Naive thymus-derived CD4-positive, alpha-beta T cell (primary cell): ENCODE results near the gene MAP1S. TPM values are rescaled to one million over a fixed set of nuclear protein-coding genes. Genes with fewer than 3 reads are reported as not detected.

Source experiments
- ATAC-seq: fragments of 150-1000 bp; cut with Tn5 transposase; 2 replicates; pipeline ENCODE4 v1.10.0; 2021; ENCODE audit warnings: mild to moderate bottlenecking, moderate library complexity
- CTCF ChIA-PET: fragments of 350-600 bp; sonication (Branson Sonifier 250); formaldehyde crosslinking; loops from one replicate; lab custom pipeline; 2021; ENCODE audit warnings: antibody characterized with exemption; lab: Charles Lee
- POLR2A ChIA-PET: fragments of 350-600 bp; sonication (Branson Sonifier 250); formaldehyde crosslinking; loops from one replicate; lab custom pipeline; 2021; ENCODE audit warnings: antibody characterized with exemption, inconsistent platforms; lab: Charles Lee
- DNase-seq, 9 donors: peaks; one replicate each; pipeline versions ENCODE4 v3.0.0 to v3.0.0-alpha.2; 2020 to 2022; ENCODE audit warnings: mixed read lengths in 1 of 9
- H3K27ac ChIP-seq: one replicate; pipeline ENCODE4 v1.7.0; 2013; ENCODE audit warnings: mild to moderate bottlenecking, low read depth, low read length, moderate library complexity
- H3K27me3 ChIP-seq, 2 donors: one replicate each; pipeline ENCODE4 v1.7.0; 2013; ENCODE audit warnings: low read length in 2 of 2, mild to moderate bottlenecking in 2 of 2, moderate library complexity in 2 of 2; ENCODE audit not compliant: control insufficient read depth in 2 of 2, insufficient read depth in 2 of 2
- H3K36me3 ChIP-seq, 3 experiments: 1 replicate in 2 of 3; 2 replicates in 1 of 3; pipeline ENCODE4 v1.7.0; 2013; ENCODE audit warnings: low read length in 3 of 3, mild to moderate bottlenecking in 3 of 3, moderate library complexity in 1 of 3; ENCODE audit not compliant: insufficient read depth in 3 of 3, control insufficient read depth in 2 of 3
- H3K4me1 ChIP-seq, 2 donors: one replicate each; pipeline ENCODE4 v1.7.0; 2013; ENCODE audit warnings: low read length in 2 of 2, mild to moderate bottlenecking in 2 of 2, moderate library complexity in 1 of 2; ENCODE audit not compliant: control insufficient read depth in 2 of 2, insufficient read depth in 2 of 2
- H3K4me3 ChIP-seq: 2 replicates; pipeline ENCODE4 v1.7.0; 2013; ENCODE audit warnings: mild to moderate bottlenecking, low read length
- H3K9me3 ChIP-seq, 3 experiments: 1 replicate in 2 of 3; 2 replicates in 1 of 3; pipeline ENCODE4 v1.7.0; 2013; ENCODE audit warnings: low read length in 3 of 3; ENCODE audit not compliant: control insufficient read depth in 2 of 3
- H3K27ac Mint-ChIP-seq, 9 donors: one replicate each; pipeline ENCODE4 v1.8.0; 2020 to 2022; ENCODE audit warnings: mixed read lengths in 9 of 9, mild to moderate bottlenecking in 8 of 9, moderate library complexity in 5 of 9, inconsistent platforms in 2 of 9
- H3K27me3 Mint-ChIP-seq, 5 donors: one replicate each; pipeline ENCODE4 v1.8.0; 2021 to 2022; ENCODE audit warnings: mixed read lengths in 5 of 5, mild to moderate bottlenecking in 1 of 5
- H3K36me3 Mint-ChIP-seq, 5 donors: one replicate each; pipeline ENCODE4 v1.8.0; 2020 to 2022; ENCODE audit warnings: mixed read lengths in 5 of 5, mild to moderate bottlenecking in 3 of 5, inconsistent platforms in 1 of 5
- H3K4me1 Mint-ChIP-seq, 7 donors: one replicate each; pipeline ENCODE4 v1.8.0; 2020 to 2022; ENCODE audit warnings: mixed read lengths in 7 of 7, mild to moderate bottlenecking in 3 of 7, inconsistent platforms in 1 of 7
- H3K4me3 Mint-ChIP-seq, 10 donors: one replicate each; pipeline ENCODE4 v1.8.0; 2020 to 2022; ENCODE audit warnings: mild to moderate bottlenecking in 10 of 10, mixed read lengths in 10 of 10, moderate library complexity in 6 of 10, inconsistent platforms in 2 of 10
- H3K9me3 Mint-ChIP-seq, 11 donors: one replicate each; pipeline ENCODE4 v1.8.0; 2020 to 2022; ENCODE audit warnings: mixed read lengths in 11 of 11, mild to moderate bottlenecking in 4 of 11, inconsistent platforms in 1 of 11, moderate library complexity in 1 of 11
- intact Hi-C, 2 donors: fragments of 100-400 bp; cut with micrococcal nuclease; formaldehyde crosslinking; loops; one replicate each; pipeline ENCODE4 v1.15.1; 2023
- polyA plus RNA-seq, 2 donors: library from polyadenylated mRNA; unstranded; fragments of 300-500 nt; fragmentation: Illumina TruSeq; gene quantifications; one replicate each; pipeline ENCODE4 v1.2.3, GENCODE V29; 2021
- total RNA-seq, 6 experiments: library from RNA in 5 of 6; stranded (reverse) in 5 of 6; gene quantifications; 1 replicate in 5 of 6; 2 replicates in 1 of 6; pipeline ENCODE4 v1.2.3 and lab custom pipeline; 2021 to 2026

The MAP1S gene
- total and polyA plus RNA-seq, 7 experiments from 2014 or later: 21.9 to 73.8 (median 49.8) TPM

GRCh38 chr19:17726964-17727773 is 7.9 kb downstream of the MAP1S start:
- ChIA-PET POLR2A (no interaction called here), CTCF (interaction anchor here (0.7 kb wide), 1 partner anchor 205 kb away, joined by 3 read pairs; the partner anchor contains the start of gene CCDC124)
- Mint-ChIP-seq H3K36me3 (peaks cover 4 to 27% (median 11%) of the 10 kb centered on the region in 5 donors), H3K4me3 (no peak overlapping the region), H3K9me3 (no peaks in the 10 kb centered on the region), H3K27me3 (no peaks in the 10 kb centered on the region), H3K4me1 (peaks cover 18 to 38% (median 30%) of the 10 kb centered on the region in 7 donors), H3K27ac (no peak overlapping the region)
- DNase-seq (no peak), ATAC-seq (no peak)
- H3K4me3 ChIP-seq: no peak overlapping the region
- no peaks in the 10 kb centered on the region for H3K9me3 ChIP-seq
- intact Hi-C loops: no loop called here
- H3K27ac ChIP-seq: no peak overlapping the region
- H3K27me3 ChIP-seq: no peaks in the 10 kb centered on the region
- H3K4me1 ChIP-seq: peaks cover 0 to under 1% of the 10 kb centered on the region in 2 donors
- H3K36me3 ChIP-seq: peaks cover 0 to 84% (median 11%) of the 10 kb centered on the region in 3 experiments

DNA sequence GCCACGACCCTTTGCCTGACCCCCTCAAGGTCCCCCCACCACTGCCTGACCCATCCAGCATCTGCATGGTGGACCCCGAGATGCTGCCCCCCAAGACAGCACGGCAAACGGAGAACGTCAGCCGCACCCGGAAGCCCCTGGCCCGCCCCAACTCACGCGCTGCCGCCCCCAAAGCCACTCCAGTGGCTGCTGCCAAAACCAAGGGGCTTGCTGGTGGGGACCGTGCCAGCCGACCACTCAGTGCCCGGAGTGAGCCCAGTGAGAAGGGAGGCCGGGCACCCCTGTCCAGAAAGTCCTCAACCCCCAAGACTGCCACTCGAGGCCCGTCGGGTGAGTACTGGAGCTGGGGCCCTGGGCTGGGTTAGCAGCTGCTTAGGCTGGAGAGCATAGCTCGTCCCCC is 8.6 kb downstream of the MAP1S start:
- no peak overlapping the region for H3K27ac Mint-ChIP-seq
- Histone ChIP-seq H3K36me3 (peaks cover 0 to 89% (median 10%) of the 10 kb centered on the region in 3 experiments), H3K27ac (no peak overlapping the region), H3K4me3 (no peak overlapping the region), H3K4me1 (no peaks in the 10 kb centered on the region), H3K9me3 (no peaks in the 10 kb centered on the region), H3K27me3 (no peaks in the 10 kb centered on the region)
- H3K4me3 Mint-ChIP-seq: no peak overlapping the region
- intact Hi-C loops: no loop called here
- H3K9me3 Mint-ChIP-seq: no peaks in the 10 kb centered on the region
- DNase-seq (no peak), ATAC-seq (no peak)
- ChIA-PET CTCF (no interaction called here), POLR2A (no interaction called here)
- H3K27me3 Mint-ChIP-seq: no peaks in the 10 kb centered on the region
- peaks cover 4 to 28% (median 11%) of the 10 kb centered on the region in 5 donors for H3K36me3 Mint-ChIP-seq
- peaks cover 18 to 41% (median 30%) of the 10 kb centered on the region in 7 donors for H3K4me1 Mint-ChIP-seq

GRCh38 chr19:17733127-17733526 is 13.8 kb downstream of the MAP1S start:
- intact Hi-C loops: no loop called here
- peaks cover 16 to 32% (median 25%) of the 10 kb centered on the region in 7 donors for H3K4me1 Mint-ChIP-seq
- H3K9me3 Mint-ChIP-seq: no peaks in the 10 kb centered on the region

DNA sequence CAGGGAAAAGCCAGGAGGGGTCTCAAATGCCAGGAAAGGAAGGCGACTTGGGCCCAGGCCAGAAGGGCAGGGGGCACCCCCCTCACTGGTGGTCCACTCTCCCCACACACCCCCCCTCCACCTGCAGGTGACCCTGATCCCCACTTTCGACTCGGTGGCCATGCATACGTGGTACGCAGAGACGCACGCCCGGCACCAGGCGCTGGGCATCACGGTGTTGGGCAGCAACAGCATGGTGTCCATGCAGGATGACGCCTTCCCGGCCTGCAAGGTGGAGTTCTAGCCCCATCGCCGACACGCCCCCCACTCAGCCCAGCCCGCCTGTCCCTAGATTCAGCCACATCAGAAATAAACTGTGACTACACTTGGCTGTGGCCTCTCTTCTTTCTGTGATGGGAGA is 14.9 kb downstream of the MAP1S start:
- Mint-ChIP-seq H3K9me3 (no peaks in the 10 kb centered on the region), H3K27ac (no peak overlapping the region), H3K36me3 (peaks cover 4 to 26% (median 13%) of the 10 kb centered on the region in 5 donors), H3K27me3 (no peaks in the 10 kb centered on the region), H3K4me1 (peaks cover 19 to 27% (median 24%) of the 10 kb centered on the region in 7 donors), H3K4me3 (no peak overlapping the region)
- CTCF ChIA-PET: no interaction called here
- Histone ChIP-seq H3K4me1 (no peaks in the 10 kb centered on the region), H3K27ac (no peak overlapping the region), H3K36me3 (peaks cover 0 to 65% (median 0%) of the 10 kb centered on the region in 3 experiments), H3K9me3 (no peaks in the 10 kb centered on the region), H3K4me3 (no peak overlapping the region), H3K27me3 (no peaks in the 10 kb centered on the region)
- DNase-seq: no peak
- intact Hi-C loops: no loop called here
- POLR2A ChIA-PET: no interaction called here
- no peak for ATAC-seq

More at GRCh38 chr19:17733127-17733526, 13.8 kb downstream of the MAP1S start:
- no peak overlapping the region for H3K4me3 Mint-ChIP-seq
- H3K36me3 ChIP-seq: peaks cover 0 to 72% (median 0%) of the 10 kb centered on the region in 3 experiments
- H3K27me3 ChIP-seq: no peaks in the 10 kb centered on the region
- no peak overlapping the region for H3K27ac Mint-ChIP-seq
- H3K4me1 ChIP-seq: no peaks in the 10 kb centered on the region
- no peak overlapping the region for H3K27ac ChIP-seq
- no peak for ATAC-seq
- peaks cover 4 to 26% (median 13%) of the 10 kb centered on the region in 5 donors for H3K36me3 Mint-ChIP-seq
- POLR2A ChIA-PET: interaction anchor here (0.6 kb wide), 1 partner anchor 20 kb away, joined by 4 read pairs; no protein-coding TSS in a partner anchor
- no peaks in the 10 kb centered on the region for H3K9me3 ChIP-seq
- DNase-seq: no peak
- no peak overlapping the region for H3K4me3 ChIP-seq
- CTCF ChIA-PET: interaction anchor here (0.8 kb wide), 1 partner anchor 28 kb away, joined by 3 read pairs; no protein-coding TSS in a partner anchor
- H3K27me3 Mint-ChIP-seq: no peaks in the 10 kb centered on the region

- Mint-ChIP-seq H3K27ac (no peak overlapping the region), H3K4me3 (no peak overlapping the region)
- POLR2A ChIA-PET: no interaction called here
Observed at GRCh38 chr19:17735410-17735809, 16.1 kb downstream of the MAP1S start.

GRCh38 chr19:17737690-17738153 is 18.4 kb downstream of the MAP1S start:
- CTCF ChIA-PET: interaction anchor here (0.6 kb wide), 1 partner anchor 53 kb away, joined by 3 read pairs; no protein-coding TSS in a partner anchor
- Mint-ChIP-seq H3K4me3 (no peak overlapping the region), H3K27ac (no peak overlapping the region), H3K9me3 (no peaks in the 10 kb centered on the region), H3K36me3 (peaks cover 0 to 16% (median 6%) of the 10 kb centered on the region in 5 donors), H3K4me1 (peaks cover 0 to 8% (median 0%) of the 10 kb centered on the region in 7 donors), H3K27me3 (no peaks in the 10 kb centered on the region)
- Histone ChIP-seq H3K4me3 (no peak overlapping the region), H3K4me1 (no peaks in the 10 kb centered on the region), H3K27ac (no peak overlapping the region), H3K27me3 (no peaks in the 10 kb centered on the region), H3K36me3 (peaks cover 0 to 33% (median 0%) of the 10 kb centered on the region in 3 experiments), H3K9me3 (no peaks in the 10 kb centered on the region)
- intact Hi-C loops: no loop called here
- POLR2A ChIA-PET: no interaction called here
- ATAC-seq: no peak
- DNase-seq: no peak

More at GRCh38 chr19:17735410-17735809, 16.1 kb downstream of the MAP1S start:
- H3K27ac ChIP-seq: no peak overlapping the region
- peaks cover 0 to 54% (median 0%) of the 10 kb centered on the region in 3 experiments for H3K36me3 ChIP-seq
- peaks cover 16 to 20% (median 19%) of the 10 kb centered on the region in 7 donors for H3K4me1 Mint-ChIP-seq
- peaks cover 4 to 22% (median 13%) of the 10 kb centered on the region in 5 donors for H3K36me3 Mint-ChIP-seq
- no peaks in the 10 kb centered on the region for H3K27me3 Mint-ChIP-seq
- ATAC-seq (no peak), DNase-seq (no peak)
- CTCF ChIA-PET: no interaction called here
- H3K4me1 ChIP-seq: no peaks in the 10 kb centered on the region
- no peaks in the 10 kb centered on the region for H3K9me3 ChIP-seq
- H3K9me3 Mint-ChIP-seq: no peaks in the 10 kb centered on the region
- intact Hi-C loops: no loop called here
- no peak overlapping the region for H3K4me3 ChIP-seq
- H3K27me3 ChIP-seq: no peaks in the 10 kb centered on the region
